K562 (cell line): ENCODE results near the gene MYOCD. TPM values are rescaled to one million over a fixed set of nuclear protein-coding genes. Genes with fewer than 3 reads are reported as not detected.

Experiments used
- ATAC-seq: fragments of 200-7000 bp; cut with Tn5 transposase; 3 replicates; pipeline ENCODE4 v1.9.1; 2020; ENCODE audit warnings: moderate library complexity
- BruUV-seq: library from RNA; stranded (reverse); fragments of 400-500 nt; replicated peaks from 2 replicates; lab custom pipeline; 2021; lab: Mats Ljungman, UMichigan
- CTCF ChIA-PET: fragments of 300-600 bp; formaldehyde crosslinking; extraction: SDS; loops from one replicate; lab custom pipeline; 2021; ENCODE audit warnings: low intra/inter-chr PET ratio; lab: Yijun Ruan, JAX
- POLR2A ChIA-PET: fragments of 300-600, 350-650 bp; sonication (Branson Sonifier 250); formaldehyde crosslinking; extraction: SDS; loops from one replicate; lab custom pipeline; 2021; ENCODE audit warnings: antibody characterized with exemption, inconsistent platforms; lab: Yijun Ruan, JAX
- DNase-seq, 4 experiments: peaks; one replicate each; pipeline versions ENCODE4 v3.0.0 to v3.0.0-alpha.2; 2011 to 2018; ENCODE audit warnings: low spot score in 3 of 4, mixed read lengths in 3 of 4; ENCODE audit errors: extremely low read depth in 1 of 4
- FAIRE-seq: peaks from 2 replicates; lab custom pipeline; 2011; peaks lifted over from hg19 to GRCh38; lab: Jason Lieb, UNC
- H2AFZ ChIP-seq: 2 replicates; pipeline ENCODE4 v1.6.0; 2011; ENCODE audit warnings: low read depth, low read length, control low read depth, inconsistent platforms
- H3K27ac ChIP-seq: fragments of 200-600 bp; 3 replicates; pipeline ENCODE4 v1.8.0; 2011; ENCODE audit warnings: low read depth, mild to moderate bottlenecking, control low read depth, inconsistent platforms, low read length, moderate library complexity, mixed read lengths; ENCODE audit errors: extremely low read depth
- H3K27me3 ChIP-seq, 2 experiments: fragments of 300-600 bp in 1 of 2; 2 replicates in 1 of 2; 3 replicates in 1 of 2; pipeline versions ENCODE4 v1.6.0 to v1.8.0; 2011; ENCODE audit warnings: inconsistent platforms in 2 of 2, low read length in 2 of 2, mild to moderate bottlenecking in 1 of 2, mixed read lengths in 1 of 2, moderate library complexity in 1 of 2; ENCODE audit not compliant: control insufficient read depth in 2 of 2, insufficient read depth in 2 of 2
- H3K36me3 ChIP-seq: fragments of 300-600 bp; 3 replicates; pipeline ENCODE4 v1.8.0; 2011; ENCODE audit warnings: mild to moderate bottlenecking, low read length, inconsistent platforms; ENCODE audit not compliant: control insufficient read depth, insufficient read depth
- H3K4me1 ChIP-seq, 2 experiments: fragments of 200-600 bp in 1 of 2; replicated peaks in 1 of 2; 2 replicates in 1 of 2; 3 replicates in 1 of 2; pipeline versions ENCODE4 v1.5.1 to v1.8.0; 2011; ENCODE audit warnings: inconsistent platforms in 2 of 2, low read length in 2 of 2, mild to moderate bottlenecking in 1 of 2, mixed read lengths in 1 of 2, moderate library complexity in 1 of 2; ENCODE audit not compliant: control insufficient read depth in 2 of 2, insufficient read depth in 2 of 2
- H3K4me2 ChIP-seq: 2 replicates; pipeline ENCODE4 v1.6.1; 2011; ENCODE audit warnings: low read length, control low read depth, inconsistent platforms, mixed read lengths; ENCODE audit not compliant: insufficient read depth
- H3K4me3 ChIP-seq: fragments of 200-600 bp; sonication (generic), shearing (Covaris generic); 2 replicates; pipeline ENCODE4 v1.5.1; 2016; ENCODE audit warnings: control low read depth, inconsistent platforms
- H3K79me2 ChIP-seq: fragments of 200-600 bp; 3 replicates; pipeline ENCODE4 v1.8.0; 2011; ENCODE audit warnings: low read length, inconsistent platforms; ENCODE audit not compliant: control insufficient read depth, insufficient read depth
- H3K9ac ChIP-seq, 2 experiments: 2 replicates each; pipeline versions ENCODE4 v1.6.0 to v1.6.1; 2011; ENCODE audit warnings: low read depth in 2 of 2, low read length in 2 of 2, control low read depth in 1 of 2, inconsistent platforms in 1 of 2, mild to moderate bottlenecking in 1 of 2, mixed read lengths in 1 of 2; ENCODE audit not compliant: insufficient read depth in 1 of 2
- H3K9me1 ChIP-seq: one replicate; pipeline ENCODE4 v1.6.0; 2011; ENCODE audit warnings: inconsistent platforms, mild to moderate bottlenecking, low read length, moderate library complexity; ENCODE audit not compliant: control insufficient read depth, insufficient read depth
- H3K9me3 ChIP-seq: replicated peaks from 2 replicates; pipeline ENCODE4 v1.5.1; 2011; ENCODE audit warnings: low read depth, low read length, inconsistent platforms; ENCODE audit not compliant: control insufficient read depth, insufficient read depth
- H4K20me1 ChIP-seq: replicated peaks from 2 replicates; pipeline ENCODE4 v1.6.1; 2011; ENCODE audit warnings: low read length, inconsistent platforms, mixed read lengths; ENCODE audit not compliant: control insufficient read depth, insufficient read depth
- BRCA1 ChIP-seq, 2 experiments: fragments of 450-650 bp in 1 of 2; sonication (generic) in 1 of 2; formaldehyde crosslinking in 1 of 2; IDR thresholded peaks; 2 replicates each; pipeline versions ENCODE4 v1.5.0 to v1.6.1; 2017 to 2020; ENCODE audit warnings: mild to moderate bottlenecking in 1 of 2, missing genetic modification reagents in 1 of 2
- ETV5 ChIP-seq: sonication (generic); formaldehyde crosslinking; IDR thresholded peaks from 2 replicates; pipeline ENCODE4 v1.4.0; 2020; ENCODE audit warnings: low read depth, mild to moderate bottlenecking, missing genetic modification reagents
- HINFP ChIP-seq: fragments of 450-650 bp; conservative IDR thresholded peaks from 2 replicates; pipeline ENCODE4 v1.6.1; 2016; ENCODE audit warnings: missing genetic modification characterization, low read depth, mild to moderate bottlenecking, control low read depth, missing compliant biosample characterization
- IRF9 ChIP-seq: fragments of 450-650 bp; IDR thresholded peaks from 2 replicates; pipeline ENCODE4 v1.6.1; 2016; ENCODE audit warnings: missing biosample characterization, missing genetic modification characterization
- KLF10 ChIP-seq: fragments of 250-450 bp; sonication (Bioruptor Pico); IDR thresholded peaks from 2 replicates; pipeline ENCODE4 v1.6.1; 2021; ENCODE audit warnings: matching md5 sums
- NKRF ChIP-seq: fragments of 450-650 bp; IDR thresholded peaks from 2 replicates; pipeline ENCODE4 v1.6.1; 2016; ENCODE audit warnings: borderline replicate concordance
- NR1H2 ChIP-seq: sonication (generic); formaldehyde crosslinking; IDR thresholded peaks from 2 replicates; pipeline ENCODE4 v1.4.0; 2020; ENCODE audit warnings: mild to moderate bottlenecking, missing genetic modification reagents
- SFPQ ChIP-seq: fragments of 200-400 bp; formaldehyde crosslinking; IDR thresholded peaks from 2 replicates; pipeline ENCODE4 v1.6.1; 2017; ENCODE audit warnings: mild to moderate bottlenecking, low read depth, low read length, moderate library complexity
- SMARCA5 ChIP-seq: fragments of 450-650 bp; IDR thresholded peaks from 2 replicates; pipeline ENCODE4 v1.6.1; 2016
- TFE3 ChIP-seq: fragments of 450-650 bp; formaldehyde crosslinking; IDR thresholded peaks from 2 replicates; pipeline ENCODE4 v1.4.0; 2020; ENCODE audit warnings: mild to moderate bottlenecking, mixed read lengths
- ZNF274 ChIP-seq: IDR thresholded peaks from 2 replicates; pipeline ENCODE4 v1.6.1; 2011; ENCODE audit warnings: low read depth, mild to moderate bottlenecking, low read length, moderate library complexity, borderline replicate concordance
- WGBS: fragments of 100-300 bp; shearing (Covaris generic); methylation state at CpG from one replicate; pipeline ENCODE4 v1.1.6; 2016; ENCODE audit warnings: low coverage, mixed read lengths; ENCODE audit not compliant: insufficient coverage; ENCODE audit errors: missing lambda C conversion rate; 5-methylcytosine and 5-hydroxymethylcytosine counted together
- in situ Hi-C: fragments of 300-500 bp; cut with MboI; formaldehyde crosslinking; loops from 4 replicates; pipeline ENCODE4 v1.15.0; 2018; ENCODE audit warnings: inconsistent platforms, mixed read lengths
- intact Hi-C: fragments of 100-400 bp; cut with micrococcal nuclease; formaldehyde crosslinking; loops from 2 replicates; pipeline ENCODE4 v1.14.2; 2022
- polyA plus RNA-seq, 8 experiments: library from polyadenylated mRNA; depleted of rRNA in 4 of 8; stranded (reverse) in 5 of 8; unstranded in 3 of 8; fragments of >200 nt; fragmentation: Nextera tagmentation in 2 of 8; fragmentation: Illumina TruSeq in 1 of 8; extraction: Ambion mirVana in 2 of 8; extraction: Trizol in 1 of 8; gene quantifications; 2 replicates each; pipeline versions ENCODE4 v1.2.1 to v1.2.3, GENCODE V29; 2011 to 2014; ENCODE audit warnings: inconsistent platforms in 1 of 8, missing spikeins in 1 of 8
- total RNA-seq, 7 experiments: library from RNA; depleted of rRNA in 6 of 7; stranded (reverse); fragments of >200 nt in 6 of 7; fragmentation: Illumina TruSeq in 2 of 7; extraction: Trizol in 2 of 7; gene quantifications; 2 replicates each; pipeline versions ENCODE4 v1.2.1 to v1.2.3, GENCODE V29; 2011 to 2021; ENCODE audit warnings: low replicate concordance in 1 of 7

Gene MYOCD
- total and polyA plus RNA-seq, 9 of the 15 experiments (the other 6 are each of a cell fraction or from before 2014, with no cell fraction given) = not detected

GRCh38 chr17:12790249-12791106 lies 124.8 kb downstream of the MYOCD start:
- Histone ChIP-seq H3K36me3 (no peaks in the 10 kb centered on the region), H3K4me3 (no peak overlapping the region), H3K4me1 (peaks cover 0 to 12% of the 10 kb centered on the region in 2 experiments; a peak in 2 of 5 replicates), H3K79me2 (no peaks in the 10 kb centered on the region), H3K27ac (no peak overlapping the region), H3K27me3 (peaks cover 0 to 19% of the 10 kb centered on the region in 2 experiments; a peak in 2 of 5 replicates), H3K9ac (no peak overlapping the region), H3K4me2 (no peak overlapping the region), H3K9me3 (no peaks in the 10 kb centered on the region), H4K20me1 (no peaks in the 10 kb centered on the region; the same call in 1 of the 2 replicates), H2AFZ (no peak overlapping the region), H3K9me1 (no peaks in the 10 kb centered on the region)
- intact Hi-C loops (no loop called here), in situ Hi-C loops (no loop called here)
- ChIA-PET CTCF (no interaction called here), POLR2A (no interaction called here)
- FAIRE-seq (no peak), ATAC-seq (no peak), DNase-seq (no peak)
- WGBS = 10% methylated on average over 10 of the region's 27 CpGs
- no TSS peak for BruUV-seq
- TF ChIP-seq ETV5 (CRISPR knock-in tag) (no peak), NKRF (no peak), IRF9 (tag) (no peak), BRCA1 (IDR thresholded peaks at IDR 0.05) (no peak), BRCA1 (CRISPR knock-in tag; IDR thresholded peaks at IDR 0.05) (no peak), TFE3 (CRISPR knock-in tag) (no peak), ZNF274 (no peak), SFPQ (no peak), KLF10 (CRISPR knock-in tag) (no peak), HINFP (no peak), NR1H2 (CRISPR knock-in tag) (no peak), SMARCA5 (no peak)
